ENCODE results near the gene CCL26.
A peak's percentile ranks its signal among the peaks of the same experiment; 100 is the strongest.
"Not testable (repeated sequence)": the region's sequence is repeated elsewhere in the genome, so short reads cannot be mapped to it uniquely, and the experiment has no call there.

CCL26 gene

DNA sequence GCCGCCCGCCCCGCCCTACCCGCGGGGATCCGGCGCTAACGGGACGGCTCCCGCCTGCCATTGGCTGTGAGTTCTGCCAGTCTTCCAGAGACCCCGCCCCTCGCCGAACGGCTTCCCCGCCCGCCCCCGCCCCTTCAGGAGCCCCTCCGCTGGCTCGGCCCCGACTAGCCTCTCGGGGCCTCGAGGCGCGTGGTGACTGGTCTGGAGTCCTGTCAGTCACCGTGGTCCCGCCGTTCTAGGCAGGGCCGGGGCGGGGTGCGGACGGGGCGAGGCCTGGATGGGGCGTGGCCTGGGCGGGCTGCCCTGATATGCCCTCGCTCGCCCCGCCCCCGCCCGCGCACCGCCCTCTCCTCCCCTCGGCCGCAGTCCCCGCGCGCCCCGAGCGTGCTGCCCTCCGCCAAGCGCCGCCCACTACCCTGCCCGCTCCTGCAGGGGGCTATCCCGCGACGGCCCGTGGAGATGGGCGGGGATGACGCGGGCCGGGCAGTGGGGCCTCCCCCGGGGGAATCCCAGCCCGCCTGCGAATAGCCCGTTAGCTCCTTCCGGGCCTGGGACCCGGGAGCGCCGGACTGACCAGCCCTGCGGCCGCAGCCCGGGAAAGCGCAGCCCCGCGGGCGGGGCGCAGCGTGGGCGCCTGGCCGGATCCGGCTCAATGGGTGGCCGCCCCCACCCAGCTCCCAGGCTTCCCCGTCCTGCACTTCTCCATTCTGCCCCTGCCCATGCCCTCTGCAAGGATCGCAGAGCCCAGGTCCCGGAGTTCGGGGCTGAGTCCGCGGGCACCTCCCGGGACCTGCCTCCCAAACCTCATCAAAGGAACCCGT, 32.8 kb downstream of the CCL26 start:
- peak; percentile 100 for DNase-seq (ENCODE audit: low spot score)

DNA sequence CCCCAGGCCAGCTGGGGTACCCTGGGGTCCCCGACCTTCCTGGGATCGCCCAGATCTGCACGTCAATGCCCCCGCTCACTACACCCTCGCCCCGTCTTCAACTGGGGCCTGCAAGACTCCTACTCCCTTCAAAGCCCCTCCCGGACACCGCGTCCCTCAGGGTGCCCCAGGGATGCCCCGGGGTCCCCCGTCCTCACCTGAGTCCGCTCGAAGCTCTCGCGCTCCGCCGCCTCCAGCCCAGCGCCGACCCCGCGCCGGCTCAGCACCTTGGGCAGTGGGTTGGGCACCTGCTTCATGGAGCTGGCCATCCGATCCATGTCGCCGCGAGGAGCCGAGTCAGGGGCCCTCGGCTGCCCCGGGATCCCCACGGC, 33.4 kb downstream of the CCL26 start, which contains the start of gene HIP1:
Gene HIP1, minus strand, starts transcription at position 338 of the 371 bp plus-strand sequence. Its CDS starts 21 bp downstream, at position 317.
- peak; percentile 4 for DNase-seq (ENCODE audit: low spot score)

DNA sequence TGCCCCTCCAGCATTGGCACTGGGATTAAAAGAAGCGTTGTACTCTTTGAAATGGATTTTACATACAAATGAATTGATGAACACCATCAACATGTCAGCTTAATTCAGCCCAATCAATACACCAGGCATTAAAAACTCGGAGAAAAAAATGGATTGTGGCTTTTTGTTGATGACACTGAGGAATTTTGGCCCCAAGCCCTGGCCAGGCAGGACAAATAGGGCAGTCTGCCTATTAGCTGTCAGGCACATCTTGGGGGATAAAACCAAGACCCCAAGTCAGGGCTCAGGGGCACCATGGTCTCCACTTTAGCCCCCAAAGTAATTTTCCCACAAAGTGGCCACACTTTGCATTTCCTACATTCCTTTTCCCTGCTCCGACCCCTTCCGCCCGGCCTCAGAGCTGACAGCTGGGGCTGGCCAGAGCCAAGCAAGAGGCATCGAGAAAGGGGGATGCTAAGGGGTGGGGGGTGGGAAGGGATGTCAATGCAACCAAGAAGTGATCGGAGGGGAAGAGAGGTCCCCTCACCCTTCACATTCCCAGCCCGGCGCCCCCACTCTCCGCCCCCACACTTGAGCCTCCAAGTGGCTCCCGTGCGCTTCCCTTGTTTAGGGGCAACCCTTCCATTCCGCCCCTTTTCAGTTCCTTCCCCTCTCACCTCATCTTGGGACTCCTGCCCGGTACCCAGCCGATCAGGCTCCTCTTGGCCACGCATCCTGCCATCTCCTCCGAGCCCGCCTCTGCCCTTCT, 34.0 kb downstream of the CCL26 start:
- no peak for DNase-seq (ENCODE audit: low spot score)

DNA sequence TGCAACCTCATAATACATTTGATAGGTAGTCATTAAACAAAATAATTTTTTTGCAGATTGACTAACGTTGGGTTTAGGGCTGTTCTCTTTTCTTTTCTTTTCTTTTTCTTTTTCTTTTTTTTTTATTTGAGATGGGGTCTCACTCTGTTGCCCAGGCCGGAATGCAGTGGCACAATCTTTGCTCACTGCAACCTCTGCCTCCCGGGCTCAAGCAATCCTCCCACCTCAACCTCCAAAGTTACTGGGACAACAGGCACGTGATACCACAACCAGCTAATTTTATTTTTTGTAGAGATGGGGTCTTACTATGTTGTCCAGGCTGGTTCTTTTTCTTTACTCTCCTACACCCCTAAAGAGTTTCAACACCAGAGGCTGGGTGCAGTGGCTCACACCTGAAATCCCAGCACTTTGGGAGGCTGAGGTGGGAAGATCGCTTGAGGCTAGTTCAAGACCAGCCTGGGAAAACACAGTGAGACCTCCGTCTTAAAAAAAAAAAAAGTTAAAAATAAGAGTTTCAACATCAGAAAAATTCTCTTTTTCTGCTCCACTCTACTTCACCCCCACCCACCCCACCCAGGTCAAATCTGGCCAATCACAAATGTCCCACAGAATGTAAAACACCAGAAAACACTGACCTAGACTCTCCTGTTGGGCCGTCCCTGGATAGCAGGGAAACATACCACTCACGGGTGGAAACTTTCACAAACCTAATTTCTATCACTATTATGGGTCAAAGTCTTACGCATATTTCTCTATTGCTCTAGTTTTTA, 36.2 kb downstream of the CCL26 start:
- no peak for DNase-seq (ENCODE audit: low spot score)

DNA sequence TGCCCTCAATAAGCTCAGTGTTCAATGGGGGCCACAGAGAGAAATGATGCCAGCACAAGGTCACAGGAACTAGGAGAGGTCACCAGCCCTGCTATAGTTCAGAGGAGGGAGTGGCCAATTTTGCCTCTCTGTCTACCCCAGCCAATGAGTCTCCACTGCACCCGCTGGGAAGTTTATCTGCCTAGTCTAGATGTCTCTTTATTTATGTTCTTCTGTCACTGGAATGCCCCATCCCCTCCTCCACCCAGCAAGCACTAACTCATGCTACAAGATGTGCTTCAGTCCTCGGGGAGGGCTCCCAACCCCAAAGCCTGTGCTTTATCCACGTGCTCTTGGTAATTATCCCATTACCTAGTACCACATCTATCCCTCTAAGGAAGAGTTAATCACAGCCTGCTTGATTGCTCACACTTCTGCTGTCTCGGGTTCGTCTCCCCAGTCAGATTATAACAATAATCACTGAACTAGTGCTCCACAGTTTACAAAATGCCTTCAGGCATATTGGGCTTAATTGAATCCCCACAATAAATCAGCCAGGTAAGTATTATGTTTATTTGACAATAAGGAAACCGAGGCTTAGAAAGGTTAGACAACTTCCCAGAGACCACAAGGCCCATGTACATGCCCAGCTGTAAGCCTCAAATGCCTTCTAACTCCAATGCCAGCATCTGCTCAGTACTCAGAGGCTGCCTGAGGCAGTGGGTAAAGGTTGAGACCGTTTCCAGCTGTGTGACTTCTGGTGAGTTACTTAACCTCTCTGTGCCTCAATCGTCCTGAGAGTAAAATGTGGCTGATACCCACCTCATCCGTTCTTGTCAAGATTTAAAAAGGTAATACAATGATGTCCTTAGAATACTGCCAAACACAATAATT, 37.2 kb downstream of the CCL26 start:
- no peak for DNase-seq (ENCODE audit: low spot score)

DNA sequence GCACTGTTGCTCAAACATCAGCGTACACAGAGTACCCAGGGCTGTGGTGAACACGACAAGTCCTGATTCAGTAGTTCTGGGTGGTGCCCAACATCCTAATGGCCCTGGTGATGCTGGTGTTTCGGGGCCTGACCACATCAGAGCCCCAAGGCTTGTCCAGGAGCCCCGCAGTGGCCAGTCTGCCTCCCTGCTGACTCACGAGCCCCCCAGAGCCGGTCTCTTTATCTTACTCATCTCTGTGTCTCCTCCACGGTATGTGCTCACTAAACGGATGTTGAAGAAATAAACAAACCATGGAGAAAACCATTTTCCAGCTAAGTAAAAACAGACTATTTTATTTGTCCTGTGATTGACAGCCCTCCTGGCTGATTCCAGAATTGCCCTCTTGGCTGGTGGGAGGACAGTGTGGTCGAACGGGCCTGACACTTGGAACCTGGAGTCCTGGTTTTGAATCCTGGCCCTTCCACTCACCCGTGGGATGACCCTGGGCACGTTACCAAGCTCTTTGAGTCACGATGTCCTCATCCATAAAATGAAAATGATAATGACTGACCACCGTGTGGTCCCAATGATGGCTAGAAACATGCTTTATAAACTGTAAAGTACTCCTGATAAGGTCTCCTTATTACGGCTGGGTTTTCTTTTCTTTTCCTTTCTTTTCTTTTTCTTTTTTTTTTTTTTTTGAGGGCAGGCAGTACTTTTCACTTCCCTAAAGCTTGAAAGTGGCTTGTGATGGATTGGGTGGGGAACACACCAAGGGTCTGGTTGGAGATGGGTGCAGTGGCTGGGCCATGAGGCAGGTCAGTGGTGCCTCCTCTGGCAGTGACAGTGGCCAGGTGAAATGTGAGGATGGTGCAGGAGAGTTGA, 39.0 kb downstream of the CCL26 start:
- DNase-seq (ENCODE audit: low spot score) = no peak

DNA sequence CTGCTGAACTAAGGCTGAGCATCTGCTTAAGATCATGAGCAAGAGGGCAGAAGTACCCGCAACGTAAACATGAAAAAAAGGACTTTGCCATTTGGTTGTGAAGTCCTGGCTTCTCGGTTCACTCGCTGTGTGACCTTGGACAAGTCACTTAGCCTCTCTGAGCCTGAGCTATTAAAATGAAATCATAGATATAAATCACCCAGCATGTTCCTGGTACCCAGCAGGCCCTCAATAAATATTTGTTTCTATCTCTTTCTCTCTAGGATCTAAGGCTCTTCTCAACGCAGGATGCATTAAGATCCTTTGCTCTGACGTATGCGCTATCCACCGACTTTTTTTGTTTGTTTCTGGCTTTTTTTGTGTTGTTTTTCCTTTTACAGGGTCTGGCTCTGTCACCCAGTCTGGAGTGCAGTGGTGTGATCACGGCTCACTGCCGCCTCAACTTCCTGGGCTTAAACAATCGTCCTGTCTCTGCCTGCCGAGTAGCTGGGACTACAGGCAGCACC, 39.9 kb downstream of the CCL26 start:
- no peak for DNase-seq (ENCODE audit: low spot score)

DNA sequence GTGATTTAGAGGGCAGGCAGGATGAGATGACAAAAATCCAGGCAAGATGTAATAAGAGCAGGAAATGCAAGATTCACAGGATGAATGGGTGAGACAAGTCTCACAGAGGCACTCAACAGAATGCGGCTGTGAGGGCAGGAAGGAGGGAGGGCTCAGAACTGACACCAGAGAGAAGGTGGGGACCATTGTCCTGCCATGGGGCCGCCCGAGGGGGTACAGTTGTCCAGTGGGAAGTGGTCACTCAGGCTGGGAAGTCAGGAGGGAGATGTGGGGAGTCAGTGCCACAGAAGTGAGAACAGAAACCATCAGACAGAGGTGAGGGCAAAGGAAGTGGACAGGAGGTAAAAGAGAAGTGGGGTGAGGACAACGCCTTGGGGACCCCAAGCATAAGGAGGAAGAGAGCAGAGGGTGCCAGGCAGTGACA, 42.1 kb downstream of the CCL26 start:
- DNase-seq (ENCODE audit: low spot score) = no peak

DNA sequence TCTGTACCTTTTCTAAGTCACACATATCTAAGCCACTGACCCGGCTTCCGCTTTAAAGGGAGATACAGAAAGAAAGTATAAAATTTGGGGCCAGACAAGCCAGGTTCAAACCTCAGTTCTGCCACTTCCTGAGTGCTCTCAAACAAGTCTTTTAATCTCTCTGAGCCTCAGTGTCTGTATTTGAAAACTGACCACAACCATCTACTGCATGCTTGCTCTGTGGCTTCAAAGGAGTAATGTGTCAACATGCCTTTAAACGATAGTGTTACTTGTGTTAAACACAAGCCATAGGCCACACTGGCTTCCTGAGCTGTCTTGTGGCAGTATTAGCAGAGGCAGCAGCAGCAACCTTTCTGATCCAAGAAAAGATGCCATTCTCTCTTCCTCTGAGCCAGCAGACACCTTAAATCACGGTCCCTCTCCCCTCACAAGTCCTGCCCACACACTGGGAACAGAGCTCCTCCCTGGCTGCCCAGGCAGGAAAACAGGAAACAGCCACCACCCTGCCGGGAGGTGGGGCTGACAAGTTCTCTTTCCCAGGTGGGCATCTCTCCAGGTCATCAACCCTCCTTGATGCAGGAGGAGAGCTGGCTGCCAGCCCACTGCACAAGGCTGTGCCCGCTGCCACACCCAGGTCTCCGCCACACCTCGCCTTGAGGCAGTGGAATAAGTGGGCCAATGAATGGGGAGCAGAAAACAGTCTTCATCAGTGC, 44.0 kb downstream of the CCL26 start:
- peak; percentile 64 for DNase-seq (ENCODE audit: low spot score)

DNA sequence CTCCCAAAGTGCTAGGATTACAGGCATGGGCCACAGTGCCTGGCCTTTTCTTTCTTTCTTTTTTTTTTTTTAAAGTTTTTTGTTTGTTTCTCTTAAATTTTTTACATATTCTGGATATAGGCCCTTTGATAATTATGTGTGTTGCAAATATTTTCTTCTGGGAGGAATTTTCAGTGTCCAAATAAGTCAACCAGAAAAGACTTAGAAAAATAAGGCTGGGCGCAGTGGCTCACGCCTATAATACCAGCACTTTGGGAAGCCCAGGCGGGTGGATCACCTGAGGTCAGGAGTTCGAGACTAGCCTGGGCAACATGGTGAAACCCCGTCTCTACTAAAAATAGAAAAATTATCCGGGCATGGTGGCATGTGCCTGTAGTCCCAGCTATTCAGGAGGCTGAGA, 44.7 kb downstream of the CCL26 start:
- DNase-seq (ENCODE audit: low spot score) = not testable (repeated sequence)

DNA sequence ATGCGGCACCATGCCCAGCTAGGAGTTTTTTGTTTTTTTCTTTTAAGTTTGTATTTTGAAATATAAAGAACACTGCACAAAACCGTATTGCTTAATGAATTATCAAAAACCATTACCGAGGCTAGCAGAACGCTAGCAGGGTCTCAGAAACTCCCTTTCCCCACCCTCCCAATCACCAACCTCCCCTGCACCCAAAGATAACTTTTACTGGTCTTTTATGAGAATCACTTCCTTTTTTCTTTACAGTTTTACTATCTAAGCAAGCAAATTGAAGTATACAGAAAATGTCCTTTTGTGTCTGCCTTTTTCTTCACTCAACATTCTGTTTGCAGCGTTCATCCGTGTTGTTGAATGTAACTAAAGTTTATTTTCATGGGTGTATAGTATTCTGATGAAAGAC, 46.7 kb downstream of the CCL26 start:
- no peak for DNase-seq (ENCODE audit: low spot score)

DNA sequence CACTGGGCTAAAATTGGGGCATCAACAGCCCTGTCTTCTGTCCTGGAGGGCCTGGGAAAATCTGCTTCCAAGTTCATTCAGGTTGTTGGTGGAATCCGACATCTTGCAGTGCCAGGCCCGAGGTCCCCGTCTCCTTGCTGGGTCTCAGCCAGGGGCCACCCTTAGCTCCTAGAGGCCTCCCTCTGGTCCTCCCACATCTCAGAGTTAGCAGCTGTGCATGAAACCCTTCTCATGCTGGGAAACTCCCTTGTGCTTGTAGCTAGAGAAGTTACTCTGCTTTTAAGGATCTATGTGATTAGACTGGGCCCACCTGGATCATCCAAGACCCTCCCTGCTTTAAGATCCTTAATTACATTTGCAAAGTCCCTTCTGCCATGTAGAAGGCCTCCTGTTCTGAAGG, 48.6 kb downstream of the CCL26 start:
- DNase-seq (ENCODE audit: low spot score) = no peak

DNA sequence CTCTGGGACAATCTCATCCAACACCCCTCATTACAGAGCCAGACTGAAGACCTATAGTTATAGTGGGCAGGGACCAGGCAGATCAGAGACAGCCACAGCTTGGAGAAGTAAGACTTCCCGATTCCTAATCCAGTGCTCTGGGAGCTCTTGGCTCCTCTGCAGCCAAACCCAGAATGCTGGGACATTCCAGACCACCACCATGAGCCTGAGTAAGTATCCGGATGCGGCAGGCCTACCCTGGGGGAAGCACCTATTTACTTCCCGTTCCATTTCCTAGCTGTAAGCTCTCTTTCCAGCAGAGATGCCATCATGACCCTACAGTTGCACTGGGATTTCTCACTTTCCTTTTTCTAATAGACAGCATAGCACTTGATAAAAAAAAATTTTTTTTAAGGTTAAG, 49.6 kb downstream of the CCL26 start:
- no peak for DNase-seq (ENCODE audit: low spot score)

DNA sequence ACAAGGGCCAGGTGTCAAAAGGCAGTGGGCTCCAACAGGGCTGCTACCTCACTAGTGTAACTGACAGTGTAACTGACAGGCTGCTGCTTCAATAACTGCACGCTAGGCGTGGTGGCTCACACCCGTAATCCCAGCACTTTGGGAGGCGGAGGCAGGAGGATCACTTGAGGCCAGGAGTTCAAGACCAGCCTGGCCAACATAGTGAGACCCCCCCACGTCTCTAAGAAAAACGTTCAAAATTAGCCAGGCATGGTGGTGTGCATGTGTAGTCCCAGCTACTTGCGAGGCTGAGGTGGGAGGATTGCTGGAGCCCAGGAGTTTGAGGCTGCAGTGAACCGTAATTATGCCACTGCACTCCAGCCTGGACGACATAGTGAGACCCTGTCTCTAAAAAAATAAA, 50.1 kb downstream of the CCL26 start:
- DNase-seq (ENCODE audit: low spot score) = not testable (repeated sequence)

DNA sequence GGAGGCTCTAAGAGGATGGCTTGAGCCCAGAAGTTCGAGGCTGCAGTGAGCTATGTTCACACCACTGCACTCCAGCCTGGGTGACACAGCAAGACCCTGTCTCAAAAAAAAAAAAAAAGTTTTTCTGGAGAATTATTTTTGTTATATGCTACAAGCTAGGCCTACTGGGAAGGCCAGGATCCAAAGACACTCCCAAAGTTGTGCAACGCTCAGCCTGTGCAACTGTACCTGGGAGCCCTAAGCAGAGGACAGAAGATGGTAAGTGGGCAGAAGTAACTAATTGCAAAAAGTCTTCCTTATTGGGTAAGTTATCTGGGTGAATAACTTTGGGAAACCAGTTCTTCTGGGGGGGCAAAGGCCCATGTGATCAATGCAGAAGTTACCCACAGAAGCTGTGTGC, 50.6 kb downstream of the CCL26 start:
- DNase-seq (ENCODE audit: low spot score) = no peak

DNA sequence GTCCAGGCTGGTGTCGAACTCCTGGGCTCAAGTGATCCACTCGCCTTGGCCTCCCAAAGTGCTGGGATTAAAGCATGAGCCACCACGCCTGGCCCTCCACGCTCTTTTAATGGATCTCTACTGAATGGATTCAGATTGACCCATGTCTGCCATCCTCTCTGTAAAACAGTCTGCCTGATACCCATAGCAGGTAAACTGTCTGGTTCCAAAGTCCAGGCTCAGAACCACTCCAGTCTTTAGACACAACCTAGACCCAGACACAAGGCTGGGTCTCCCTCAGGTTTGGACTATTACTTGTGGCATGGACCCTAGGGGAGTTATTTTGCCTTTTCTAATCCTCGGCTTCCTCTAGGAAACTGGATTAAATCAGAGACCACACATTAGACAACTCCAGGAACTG, 52.4 kb downstream of the CCL26 start:
- DNase-seq (ENCODE audit: low spot score) = no peak
